HG03432 (cell line): ENCODE results near the gene PDCD1.
"Not testable (repeated sequence)": the region's sequence is repeated elsewhere in the genome, so short reads cannot be mapped to it uniquely, and the experiment has no call there.

Experiments used
- ATAC-seq: cut with Tn5 transposase; IDR thresholded peaks from one replicate; pipeline ENCODE4 v1.9.1; 2021; ENCODE audit warnings: mild to moderate bottlenecking, moderate library complexity; ENCODE audit not compliant: unreplicated experiment

The PDCD1 gene

GRCh38 chr2:241835611-241836010, 23.1 kb downstream of the PDCD1 start:
- no peak for ATAC-seq

- no peak for ATAC-seq
Observed at GRCh38 chr2:241834527-241835210, 24.0 kb downstream of the PDCD1 start.

DNA sequence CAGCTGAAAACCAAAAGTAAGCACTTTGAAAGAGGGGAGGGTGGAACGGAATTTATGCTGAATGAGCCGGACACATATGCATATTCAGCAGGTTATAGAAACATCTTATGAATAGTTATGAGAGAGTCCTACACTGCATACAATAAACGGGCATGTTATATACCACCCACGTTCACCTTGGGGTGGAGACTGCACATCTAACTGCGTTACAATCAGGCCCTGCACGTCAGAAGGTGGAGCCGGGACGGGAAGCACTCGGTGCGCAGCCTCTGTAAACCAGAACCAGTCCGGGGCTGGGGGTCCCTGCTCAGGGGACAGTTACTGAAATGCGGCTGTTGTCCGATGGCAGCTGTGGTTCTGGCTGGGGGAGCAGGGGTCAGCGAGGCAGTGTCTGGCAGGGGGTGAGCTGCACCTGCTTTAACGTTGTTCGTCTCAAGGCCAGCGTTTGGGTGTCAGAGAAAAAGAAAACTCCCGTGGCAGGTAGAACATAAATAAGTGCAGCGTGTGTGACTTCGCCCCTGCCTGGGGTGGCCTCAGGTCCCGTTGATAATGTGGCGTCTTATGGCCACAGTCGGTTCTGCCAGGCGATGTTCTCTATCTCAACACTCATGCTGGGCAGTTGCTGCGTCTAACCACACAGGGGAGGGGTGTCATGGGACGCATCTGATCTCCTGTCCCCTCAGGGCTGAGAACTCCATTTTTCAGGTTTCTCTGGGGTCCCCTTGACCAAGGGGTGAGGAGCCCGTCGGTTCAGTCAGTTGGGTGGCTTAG, 24.8 kb downstream of the PDCD1 start:
- not testable (repeated sequence) for ATAC-seq

DNA sequence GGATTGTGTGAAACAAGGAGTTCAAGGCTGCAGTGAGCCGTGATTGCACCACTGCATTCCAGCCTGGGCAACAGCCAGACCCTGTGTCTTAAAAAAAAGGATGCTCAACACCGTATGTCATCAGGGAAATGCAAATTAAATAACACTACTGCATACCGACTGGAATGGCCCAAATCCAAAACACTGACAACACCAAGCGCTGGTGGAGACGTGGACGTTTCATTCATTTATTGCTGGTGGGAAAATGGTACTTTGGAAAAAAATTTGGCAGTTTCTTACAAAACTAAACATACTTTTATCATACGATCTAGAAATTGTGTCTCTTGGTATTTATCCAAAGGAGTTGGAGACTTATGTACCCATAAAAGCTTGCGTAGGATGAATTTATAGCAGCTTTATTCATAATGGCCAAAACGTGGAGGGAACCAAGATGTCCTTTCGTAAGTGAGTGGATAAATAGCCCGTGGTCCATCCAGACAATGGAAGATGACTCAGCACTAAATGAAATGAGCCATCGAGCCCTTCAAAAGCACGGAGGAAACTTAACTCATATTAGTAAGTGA, 25.5 kb downstream of the PDCD1 start:
- no peak for ATAC-seq

GRCh38 chr2:241827394-241827793, 31.3 kb downstream of the PDCD1 start:
- no peak for ATAC-seq

DNA sequence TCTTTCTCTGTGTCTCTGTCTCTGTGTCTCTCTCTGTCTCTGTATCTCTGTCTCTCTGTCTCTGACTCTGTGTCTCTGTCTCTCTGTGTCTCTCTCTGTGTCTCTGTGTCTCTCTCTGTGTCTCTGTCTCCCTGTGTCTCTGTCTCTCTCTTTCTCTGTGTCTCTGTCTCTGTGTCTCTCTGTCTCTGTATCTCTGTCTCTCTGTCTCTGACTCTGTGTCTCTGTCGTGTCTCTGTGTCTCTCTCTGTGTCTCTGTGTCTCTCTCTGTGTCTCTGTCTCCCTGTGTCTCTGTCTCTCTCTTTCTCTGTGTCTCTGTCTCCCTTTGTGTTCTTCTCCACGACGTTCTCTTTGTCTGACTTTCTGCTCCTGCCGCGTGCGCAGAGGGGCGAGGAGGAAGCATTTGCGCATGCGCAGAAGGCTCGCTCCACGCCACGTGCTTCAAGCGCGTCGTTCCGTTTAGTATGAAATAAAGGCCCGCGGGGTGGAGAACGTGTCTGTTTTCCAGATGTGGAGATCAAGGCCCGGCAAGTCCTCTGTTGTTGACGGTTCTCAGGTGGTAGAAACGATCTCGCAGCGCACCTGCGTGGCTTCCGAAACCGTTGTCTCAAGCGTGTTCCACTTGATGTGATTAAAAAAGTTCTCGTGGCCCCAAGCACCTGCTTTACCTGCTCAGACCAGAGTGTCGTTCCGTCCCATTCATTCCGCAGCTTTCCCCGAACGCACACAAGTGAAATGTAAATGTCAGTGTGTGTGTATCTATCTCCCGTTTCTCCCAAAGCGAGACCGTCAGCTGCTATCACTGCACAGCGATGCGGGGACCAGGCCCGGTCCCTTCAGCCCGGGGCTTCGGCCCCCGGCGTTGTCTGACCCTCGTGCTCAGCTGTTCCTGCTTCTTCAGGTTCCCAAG, 34.9 kb downstream of the PDCD1 start:
- not testable (repeated sequence) for ATAC-seq

- ATAC-seq, result no peak
Observed at GRCh38 chr2:241822264-241822623, 36.5 kb downstream of the PDCD1 start.

DNA sequence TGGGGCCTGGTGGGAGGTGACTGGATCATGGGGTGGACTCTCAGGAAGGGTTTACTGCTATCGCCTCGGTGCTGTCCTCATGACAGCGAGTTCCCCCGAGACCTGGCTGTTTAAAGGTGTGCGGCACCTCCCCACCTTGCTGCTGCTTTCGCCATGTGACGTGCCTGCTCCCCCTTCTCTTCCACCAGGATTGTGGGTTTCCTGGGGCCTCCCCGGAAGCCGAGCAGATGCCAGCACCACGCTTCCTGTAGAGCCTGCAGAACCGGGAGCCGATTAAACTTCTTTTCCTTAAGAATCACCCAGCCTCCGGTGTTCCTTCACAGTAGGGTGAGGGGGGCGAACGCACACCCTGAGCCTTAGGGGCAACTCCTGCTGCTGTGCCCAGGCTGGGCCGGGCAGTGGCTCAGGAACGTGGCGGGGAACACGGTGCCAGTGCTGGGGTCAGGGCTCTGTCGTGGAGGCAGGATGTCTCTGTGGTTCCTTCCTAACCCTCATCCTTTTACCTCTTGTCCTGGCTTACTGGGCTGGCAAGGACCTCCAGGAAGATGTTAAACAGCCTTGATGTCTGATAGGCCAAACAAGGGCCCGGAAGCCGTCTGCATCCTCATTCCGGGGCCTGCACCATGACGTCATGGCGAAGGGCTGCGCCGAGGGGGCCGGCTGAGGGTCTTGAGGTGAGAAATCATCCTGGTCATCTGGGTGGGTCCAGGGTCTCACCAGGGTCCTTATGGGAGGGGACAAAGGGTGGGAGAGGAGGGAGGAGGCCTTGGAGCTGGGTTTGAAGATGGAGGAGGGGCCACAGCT, 37.0 kb downstream of the PDCD1 start:
- no peak for ATAC-seq

DNA sequence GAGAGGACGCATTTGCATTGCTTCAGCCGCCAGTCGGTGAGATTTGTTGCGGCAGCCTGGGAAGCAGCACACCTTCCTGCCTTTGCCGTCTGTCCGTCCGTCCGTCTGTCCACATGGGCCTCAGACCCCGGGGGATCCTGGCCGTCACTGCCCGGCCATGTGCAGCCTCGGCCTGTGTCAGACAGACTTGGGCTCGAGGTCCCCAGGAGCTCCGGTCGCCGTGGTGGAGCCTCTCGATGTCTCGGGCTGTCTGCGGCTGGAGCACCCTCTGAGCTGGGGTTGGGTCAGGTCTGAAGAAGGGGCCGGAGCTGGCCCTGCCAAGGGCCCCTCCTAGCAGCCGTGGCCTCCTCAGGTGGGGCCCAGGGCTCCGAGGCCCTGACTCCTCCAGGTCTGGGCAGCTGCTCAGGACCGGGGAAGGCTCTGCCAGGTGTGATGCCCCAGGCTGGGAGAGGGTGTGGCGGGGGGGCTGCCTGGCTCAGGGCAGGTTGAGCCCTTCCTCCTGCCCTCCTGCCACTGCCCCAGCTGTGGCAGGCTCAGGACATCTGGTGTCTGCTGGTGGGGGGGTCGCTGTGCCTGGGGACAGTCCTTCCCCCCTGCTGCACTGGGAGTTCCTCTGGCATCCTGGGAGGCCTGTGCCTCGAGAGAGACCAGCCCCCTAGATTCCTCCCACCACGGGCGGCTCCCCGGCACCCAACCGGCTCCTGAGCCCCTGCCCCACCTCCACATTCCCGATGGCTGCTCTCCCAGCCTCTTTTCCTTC, 37.9 kb downstream of the PDCD1 start:
- no peak for ATAC-seq

DNA sequence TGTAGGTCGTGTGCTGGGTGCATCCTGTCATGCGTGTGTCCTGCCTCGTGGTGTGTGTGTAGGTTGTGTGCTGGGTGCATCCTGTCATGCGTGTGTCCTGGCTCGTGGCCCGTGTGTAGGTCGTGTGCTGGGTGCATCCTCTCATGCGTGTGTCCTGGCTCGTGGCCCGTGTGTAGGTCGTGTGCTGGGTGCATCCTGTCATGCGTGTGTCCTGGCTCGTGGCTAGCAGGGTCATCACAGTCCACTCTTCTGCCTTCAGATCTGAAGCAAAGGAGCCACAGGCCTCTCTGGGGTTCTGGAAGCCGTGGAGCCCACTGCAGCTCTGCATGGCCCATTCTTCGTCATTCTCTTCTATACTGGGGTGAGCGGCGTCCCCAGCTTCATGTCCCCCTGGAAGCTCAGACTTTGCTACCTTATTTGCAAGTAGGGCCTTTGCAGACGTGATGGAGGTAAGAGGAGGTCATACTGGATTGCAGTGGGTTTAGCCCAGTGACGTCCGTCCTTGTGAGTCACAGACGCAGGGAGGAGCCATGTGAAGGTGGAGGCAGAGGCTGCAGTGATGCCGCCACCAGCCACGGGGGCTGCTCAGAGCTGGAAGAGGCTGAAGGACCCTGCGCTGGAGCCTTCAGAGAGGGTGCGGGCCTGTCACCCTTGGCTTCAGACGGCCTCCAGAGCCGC, 38.6 kb downstream of the PDCD1 start:
- not testable (repeated sequence) for ATAC-seq

DNA sequence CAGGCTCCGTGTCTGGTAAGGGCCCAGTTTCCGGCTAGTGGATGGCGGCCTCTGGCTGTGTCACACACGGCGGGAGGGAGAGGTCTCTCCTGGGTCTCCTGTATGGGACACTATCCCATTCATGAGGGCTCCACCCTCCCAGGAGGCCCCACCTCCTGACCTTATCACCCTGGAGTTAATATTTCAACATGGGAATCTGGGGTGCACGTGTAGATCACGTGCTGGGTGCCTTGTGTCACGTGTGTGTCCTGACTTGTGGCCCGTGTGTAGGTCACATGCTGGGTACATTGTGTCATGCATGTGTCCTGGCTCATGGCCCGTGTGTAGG, 39.8 kb downstream of the PDCD1 start:
- no peak for ATAC-seq

DNA sequence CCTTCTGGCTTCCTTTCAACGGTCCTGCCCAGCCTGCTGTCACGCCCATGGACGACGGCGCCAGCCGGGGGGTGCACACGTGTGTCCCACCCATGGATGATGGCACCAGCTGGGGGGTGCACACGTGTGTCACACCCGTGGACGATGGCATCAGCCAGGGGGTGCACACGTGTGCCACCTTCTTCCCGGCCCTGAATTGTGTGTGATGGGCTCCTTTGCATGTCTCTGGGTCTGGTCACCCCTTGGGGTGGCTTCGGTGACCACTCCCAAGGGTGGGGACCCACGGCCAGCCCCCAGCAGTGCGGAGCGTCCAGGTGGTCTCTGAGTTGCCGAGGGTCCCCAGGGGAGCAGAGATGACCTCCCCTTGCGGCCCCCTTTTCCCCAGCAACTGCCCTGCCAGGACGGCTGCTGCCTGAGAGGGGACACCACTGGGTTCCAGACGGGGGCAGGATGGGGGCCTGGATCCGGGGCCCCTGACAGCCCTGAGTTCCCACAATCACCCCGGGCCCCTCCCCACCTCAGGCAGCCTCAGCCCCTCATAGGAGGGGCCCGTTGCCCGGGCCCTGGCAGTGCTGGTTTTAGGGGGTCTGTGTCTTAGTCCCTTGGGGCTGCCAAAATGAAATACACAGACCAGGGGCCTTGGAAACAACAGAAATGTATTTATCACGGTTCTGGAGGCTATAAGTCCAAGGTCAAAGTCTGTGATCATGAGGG, 40.3 kb downstream of the PDCD1 start:
- ATAC-seq, result no peak

- ATAC-seq, result not testable (repeated sequence)
Observed at GRCh38 chr2:241817821-241818215, 40.9 kb downstream of the PDCD1 start.

GRCh38 chr2:241817126-241817820, 41.4 kb downstream of the PDCD1 start:
- no peak for ATAC-seq

DNA sequence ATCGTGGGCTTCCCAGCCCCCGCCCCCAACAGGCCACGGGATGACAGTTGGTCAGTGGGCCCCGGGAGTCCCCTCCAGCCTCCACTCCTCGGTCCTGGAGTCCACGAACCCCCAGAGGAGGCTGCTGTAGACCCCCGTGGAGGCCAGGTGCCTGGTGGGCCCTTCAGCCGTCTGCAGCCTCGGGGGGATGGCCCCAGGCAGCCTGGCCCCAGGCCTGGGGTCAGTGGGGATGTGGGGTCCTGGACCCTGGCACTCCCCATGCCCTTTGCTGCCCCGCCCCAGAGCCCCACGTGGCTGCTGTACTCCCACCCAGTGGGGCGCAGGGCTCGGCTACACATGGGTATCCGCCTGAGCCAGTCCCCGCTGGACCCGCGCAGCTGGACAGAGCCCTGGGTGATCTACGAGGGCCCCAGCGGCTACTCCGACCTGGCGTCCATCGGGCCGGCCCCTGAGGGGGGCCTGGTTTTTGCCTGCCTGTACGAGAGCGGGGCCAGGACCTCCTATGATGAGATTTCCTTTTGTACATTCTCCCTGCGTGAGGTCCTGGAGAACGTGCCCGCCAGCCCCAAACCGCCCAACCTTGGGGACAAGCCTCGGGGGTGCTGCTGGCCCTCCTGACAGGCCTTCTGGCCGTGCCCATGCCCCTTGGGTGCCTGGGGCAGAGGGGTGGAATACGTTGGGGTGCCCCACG, 42.1 kb downstream of the PDCD1 start:
- no peak for ATAC-seq

DNA sequence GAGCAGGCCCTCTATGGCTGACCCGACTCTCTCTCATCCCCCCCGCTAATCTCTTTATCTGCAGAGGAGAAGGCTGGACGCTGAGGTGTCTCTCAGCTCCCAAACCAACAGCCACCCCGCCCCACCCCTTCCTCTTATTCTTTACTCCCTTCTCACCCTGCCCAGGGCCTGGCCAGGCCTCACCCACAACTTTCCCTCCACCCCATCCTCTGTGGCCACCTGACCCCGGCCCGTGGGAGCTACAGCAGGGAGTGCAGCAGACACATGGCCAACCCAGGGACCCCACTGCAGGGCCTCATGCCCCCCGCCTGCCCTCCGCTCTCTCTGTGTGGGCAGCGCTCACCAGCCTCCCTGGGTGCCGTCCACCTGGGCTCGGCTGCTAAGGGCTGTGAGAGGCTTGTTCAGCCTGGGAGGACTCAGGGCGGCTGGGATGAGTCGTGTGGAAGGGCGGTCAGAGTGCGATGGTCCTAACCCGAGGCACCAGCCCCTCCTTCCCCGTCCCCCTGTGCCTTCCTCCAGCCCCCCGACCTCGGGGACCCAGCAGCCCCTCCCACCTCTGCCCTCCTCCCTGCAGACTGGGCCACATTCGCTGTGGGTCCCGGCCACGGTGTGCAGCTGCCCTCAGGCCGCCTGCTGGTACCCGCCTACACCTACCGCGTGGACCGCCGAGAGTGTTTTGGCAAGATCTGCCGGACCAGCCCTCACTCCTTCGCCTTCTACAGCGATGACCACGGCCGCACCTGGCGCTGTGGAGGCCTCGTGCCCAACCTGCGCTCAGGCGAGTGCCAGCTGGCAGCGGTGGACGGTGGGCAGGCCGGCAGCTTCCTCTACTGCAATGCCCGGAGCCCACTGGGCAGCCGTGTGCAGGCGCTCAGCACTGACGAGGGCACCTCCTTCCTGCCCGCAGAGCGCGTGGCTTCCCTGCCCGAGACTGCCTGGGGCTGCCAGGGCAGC, 42.9 kb downstream of the PDCD1 start:
- ATAC-seq, result no peak
